Measurements from ENCODE around the gene ABCG1.

DNA sequence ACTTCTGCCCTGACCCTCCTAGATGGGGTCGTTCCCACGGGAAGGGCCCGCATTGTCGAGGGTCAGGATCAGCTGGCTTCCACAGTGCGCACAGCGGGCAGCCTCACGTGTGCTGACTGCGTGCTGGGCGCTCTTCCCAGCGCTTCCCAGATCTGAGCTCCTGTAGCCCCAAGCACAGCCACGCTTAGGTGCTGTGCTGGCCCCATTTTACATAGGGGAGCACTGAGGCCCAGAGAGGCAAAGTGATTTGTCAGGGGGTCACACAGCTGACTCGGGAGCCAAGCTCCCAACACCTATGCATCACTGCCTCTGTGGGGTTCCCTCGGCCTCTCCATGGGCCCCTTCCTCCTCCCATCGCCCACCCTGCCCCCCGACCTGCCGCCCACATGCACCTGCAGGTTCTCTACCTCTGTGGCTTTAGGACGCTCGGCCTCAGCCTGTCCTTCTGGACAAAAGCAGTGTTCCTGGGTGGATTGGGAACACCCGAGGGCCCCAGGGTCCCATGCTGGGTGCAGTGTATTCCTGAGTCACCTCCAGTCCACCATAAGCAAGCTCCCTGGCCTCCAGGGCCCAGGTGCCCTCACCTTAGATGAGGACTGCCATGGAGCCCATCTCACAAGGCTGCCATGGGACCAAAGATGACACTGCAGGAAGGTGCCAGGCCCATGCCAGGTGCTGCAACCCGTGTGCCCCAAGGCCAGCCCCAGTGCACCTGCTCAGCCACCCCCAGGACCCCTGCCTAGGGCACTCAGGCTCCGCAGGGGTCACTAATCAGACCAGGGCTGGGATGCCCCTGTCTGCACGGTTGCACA, 73.0 kb downstream of the ABCG1 start:
- TF ChIP-seq, protein P1, sequence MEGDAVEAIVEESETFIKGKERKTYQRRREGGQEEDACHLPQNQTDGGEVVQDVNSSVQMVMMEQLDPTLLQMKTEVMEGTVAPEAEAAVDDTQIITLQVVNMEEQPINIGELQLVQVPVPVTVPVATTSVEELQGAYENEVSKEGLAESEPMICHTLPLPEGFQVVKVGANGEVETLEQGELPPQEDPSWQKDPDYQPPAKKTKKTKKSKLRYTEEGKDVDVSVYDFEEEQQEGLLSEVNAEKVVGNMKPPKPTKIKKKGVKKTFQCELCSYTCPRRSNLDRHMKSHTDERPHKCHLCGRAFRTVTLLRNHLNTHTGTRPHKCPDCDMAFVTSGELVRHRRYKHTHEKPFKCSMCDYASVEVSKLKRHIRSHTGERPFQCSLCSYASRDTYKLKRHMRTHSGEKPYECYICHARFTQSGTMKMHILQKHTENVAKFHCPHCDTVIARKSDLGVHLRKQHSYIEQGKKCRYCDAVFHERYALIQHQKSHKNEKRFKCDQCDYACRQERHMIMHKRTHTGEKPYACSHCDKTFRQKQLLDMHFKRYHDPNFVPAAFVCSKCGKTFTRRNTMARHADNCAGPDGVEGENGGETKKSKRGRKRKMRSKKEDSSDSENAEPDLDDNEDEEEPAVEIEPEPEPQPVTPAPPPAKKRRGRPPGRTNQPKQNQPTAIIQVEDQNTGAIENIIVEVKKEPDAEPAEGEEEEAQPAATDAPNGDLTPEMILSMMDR (IDR thresholded peaks at IDR 0.05; ENCODE audit: low read length): no peak
- TF ChIP-seq EZH2 (IDR thresholded peaks at IDR 0.05; ENCODE audit: borderline replicate concordance, low read length): no peak

All from OCI-LY1 (cell line).